Endothelial cell of umbilical vein (primary cell): Measurements from ENCODE around the gene COL8A1. TPM values are rescaled to one million over a fixed set of nuclear protein-coding genes. Genes with fewer than 3 reads are reported as not detected.

Experiments used
- BruUV-seq: library from RNA; stranded (reverse); fragments of 400-500 nt; replicated peaks from 2 replicates; lab custom pipeline; 2021; lab: Mats Ljungman, UMichigan
- CTCF ChIA-PET: fragments of 300-600, 350-600 bp; sonication (Branson Sonifier 250); formaldehyde crosslinking; loops from one replicate; lab custom pipeline; 2021; ENCODE audit warnings: antibody characterized with exemption, inconsistent platforms; lab: Charles Lee
- POLR2A ChIA-PET: fragments of 300-600, 350-600 bp; sonication (Branson Sonifier 250); formaldehyde crosslinking; loops from one replicate; lab custom pipeline; 2021; ENCODE audit warnings: antibody characterized with exemption, inconsistent platforms; lab: Charles Lee
- DNase-seq: peaks from one replicate; pipeline ENCODE4 v3.0.0-alpha.2; 2011; ENCODE audit warnings: low read depth, low spot score
- FAIRE-seq: peaks from 2 replicates; lab custom pipeline; 2011; peaks lifted over from hg19 to GRCh38; lab: Jason Lieb, UNC
- H2AFZ ChIP-seq: 2 replicates; pipeline ENCODE4 v1.6.0; 2012; ENCODE audit warnings: low read depth, low read length, control low read depth, inconsistent platforms
- H3K27ac ChIP-seq: 2 replicates; pipeline ENCODE4 v1.5.1; 2011; ENCODE audit warnings: low read depth, mild to moderate bottlenecking, control low read depth, low read length, moderate library complexity; ENCODE audit not compliant: insufficient read depth
- H3K27me3 ChIP-seq, 2 experiments: 2 replicates each; pipeline versions ENCODE4 v1.6.0 to v1.6.1; 2011; ENCODE audit warnings: low read length in 2 of 2, mixed read lengths in 1 of 2; ENCODE audit not compliant: control insufficient read depth in 2 of 2, insufficient read depth in 2 of 2
- H3K36me3 ChIP-seq, 2 experiments: 2 replicates in 1 of 2; 3 replicates in 1 of 2; pipeline ENCODE4 v1.5.1; 2011; ENCODE audit warnings: low read length in 2 of 2, mild to moderate bottlenecking in 1 of 2, moderate library complexity in 1 of 2; ENCODE audit not compliant: control insufficient read depth in 2 of 2, insufficient read depth in 2 of 2; ENCODE audit errors: extremely low read depth in 1 of 2
- H3K4me1 ChIP-seq: 3 replicates; pipeline ENCODE4 v1.5.1; 2011; ENCODE audit warnings: mild to moderate bottlenecking, low read length; ENCODE audit not compliant: control insufficient read depth, insufficient read depth; ENCODE audit errors: extremely low read depth
- H3K4me2 ChIP-seq: 2 replicates; pipeline ENCODE4 v1.6.1; 2011; ENCODE audit warnings: low read length, control low read depth, mixed read lengths; ENCODE audit not compliant: insufficient read depth
- H3K4me3 ChIP-seq, 3 experiments: fragments of 200-600 bp in 1 of 3; sonication (generic), shearing (Covaris generic) in 1 of 3; replicated peaks in 1 of 3; 2 replicates each; pipeline ENCODE4 v1.5.1; 2011 to 2016; ENCODE audit warnings: control low read depth in 3 of 3, low read length in 3 of 3, mild to moderate bottlenecking in 2 of 3, inconsistent platforms in 1 of 3, low read depth in 1 of 3, moderate library complexity in 1 of 3; ENCODE audit not compliant: insufficient read depth in 1 of 3
- H3K79me2 ChIP-seq: 2 replicates; pipeline ENCODE4 v1.6.0; 2012; ENCODE audit warnings: low read length, inconsistent platforms; ENCODE audit not compliant: control insufficient read depth, insufficient read depth
- H3K9ac ChIP-seq: replicated peaks from 2 replicates; pipeline ENCODE3; 2011; ENCODE audit warnings: low read length, control low read depth; ENCODE audit not compliant: insufficient read depth; ENCODE audit errors: extremely low read depth
- H3K9me1 ChIP-seq: replicated peaks from 3 replicates; pipeline ENCODE4 v1.6.0; 2011; ENCODE audit warnings: mild to moderate bottlenecking, low read length; ENCODE audit not compliant: control insufficient read depth, insufficient read depth; ENCODE audit errors: extremely low read depth
- H3K9me3 ChIP-seq: replicated peaks from 2 replicates; pipeline ENCODE4 v1.5.1; 2012; ENCODE audit warnings: low read length, inconsistent platforms; ENCODE audit not compliant: control insufficient read depth, insufficient read depth
- H4K20me1 ChIP-seq: replicated peaks from 2 replicates; pipeline ENCODE3; 2011; ENCODE audit warnings: mild to moderate bottlenecking, low read length; ENCODE audit not compliant: control insufficient read depth, insufficient read depth; ENCODE audit errors: extremely low read depth
- CTCF ChIP-seq, 2 donors: IDR thresholded peaks; 1 replicate in 1 of 2; 2 replicates in 1 of 2; pipeline ENCODE4 v1.5.1; 2011; ENCODE audit warnings: low read length in 2 of 2, mild to moderate bottlenecking in 2 of 2, moderate library complexity in 2 of 2, control low read depth in 1 of 2, inconsistent platforms in 1 of 2, low read depth in 1 of 2; ENCODE audit not compliant: insufficient read depth in 1 of 2; ENCODE audit errors: extremely low read depth in 1 of 2
- FOS ChIP-seq: IDR thresholded peaks from 2 replicates; pipeline ENCODE4 v1.6.1; 2011; ENCODE audit warnings: mild to moderate bottlenecking, low read length, moderate library complexity, borderline replicate concordance; ENCODE audit not compliant: insufficient read depth
- GATA2 ChIP-seq: IDR thresholded peaks from 2 replicates; pipeline ENCODE4 v1.7.0; 2011; ENCODE audit warnings: low read depth, mild to moderate bottlenecking, moderate library complexity, mixed read lengths, low read length; ENCODE audit not compliant: insufficient read length, insufficient read depth
- JUN ChIP-seq: IDR thresholded peaks from 2 replicates; pipeline ENCODE4 v1.6.1; 2011; ENCODE audit warnings: borderline replicate concordance, low read depth; ENCODE audit not compliant: insufficient read length, insufficient read depth
- MAX ChIP-seq: IDR thresholded peaks from 2 replicates; pipeline ENCODE4 v1.6.1; 2011; ENCODE audit not compliant: insufficient read depth, insufficient read length
- MYC ChIP-seq: IDR thresholded peaks from one replicate; pipeline ENCODE4 v1.6.1; 2011; ENCODE audit warnings: mild to moderate bottlenecking, low read depth, low read length
- POLR2A ChIP-seq: IDR thresholded peaks from 2 replicates; pipeline ENCODE4 v1.6.1; 2012; ENCODE audit warnings: low read depth, mild to moderate bottlenecking, control low read depth, low read length
- POLR2AphosphoS5 ChIP-seq: IDR thresholded peaks from 2 replicates; pipeline ENCODE4 v1.6.1; 2012; ENCODE audit warnings: low read depth, mild to moderate bottlenecking, control low read depth, low read length, moderate library complexity; ENCODE audit not compliant: insufficient read depth
- dilution Hi-C: fragments of 300-500 bp; cut with MboI; formaldehyde crosslinking; loops from one replicate; pipeline ENCODE4 v1.15.0; 2019; ENCODE audit warnings: low sequenced_read_pairs; ENCODE audit not compliant: extremely low pct_ligation_motif_present
- intact Hi-C: fragments of 100-400 bp; cut with micrococcal nuclease; formaldehyde crosslinking; loops from one replicate; pipeline ENCODE4 v1.10.0; 2022
- polyA plus RNA-seq, 4 experiments: library from polyadenylated mRNA; depleted of rRNA in 3 of 4; stranded (reverse) in 3 of 4; unstranded in 1 of 4; fragments of >200 nt; gene quantifications; 2 replicates each; pipeline versions ENCODE4 v1.2.1 to v1.2.3, GENCODE V29; 2011 to 2012; ENCODE audit warnings: missing spikeins in 1 of 4
- total RNA-seq: library from RNA; stranded (reverse); gene quantifications from 2 replicates; pipeline ENCODE4 v1.2.3, GENCODE V29; 2021

The COL8A1 gene
- total and polyA plus RNA-seq, 2 donors (not counting 3 experiments of a cell fraction or from before 2014, with no cell fraction given): 358 to 634 TPM

- Histone ChIP-seq H3K27me3 (no peaks in the 10 kb centered on the region), H3K27ac (no peak overlapping the region), H3K9me1 (no peaks in the 10 kb centered on the region), H3K9ac (no peak overlapping the region), H2AFZ (no peak overlapping the region), H3K9me3 (no peaks in the 10 kb centered on the region), H3K79me2 (no peaks in the 10 kb centered on the region), H4K20me1 (no peaks in the 10 kb centered on the region), H3K36me3 (no peaks in the 10 kb centered on the region), H3K4me2 (no peak overlapping the region), H3K4me1 (no peaks in the 10 kb centered on the region), H3K4me3 (no peak overlapping the region)
- FAIRE-seq: no peak
- TF ChIP-seq GATA2 (no peak), MAX (no peak), FOS (no peak), POLR2A (no peak), CTCF (IDR thresholded peaks at IDR 0.05; ENCODE audit: extremely low read depth in 1 of 2, insufficient read depth in 1 of 2, low read depth in 1 of 2, low read length in 2 of 2) (no peak), POLR2AphosphoS5 (no peak), JUN (no peak), MYC (no peak)
- BruUV-seq: no TSS peak
- no peak for DNase-seq
- dilution Hi-C loops (no loop called here), intact Hi-C loops (no loop called here)
- POLR2A ChIA-PET: no interaction called here
- CTCF ChIA-PET: interaction anchor here (0.6 kb wide), 1 partner anchor 393 kb away, joined by 4 read pairs; no protein-coding TSS in a partner anchor
These were observed 36.9 kb upstream of the COL8A1 start for GRCh38 chr3:99601515-99601914.
